NCI-H748 (cell line): Measurements from ENCODE around the gene TMLHE.
"Not testable (repeated sequence)": the region's sequence is repeated elsewhere in the genome, so short reads cannot be mapped to it uniquely, and the experiment has no call there.

Experiments
- DNase-seq: peaks from one replicate; lab custom pipeline; 2025; ENCODE audit not compliant: unreplicated experiment; lab: John Stamatoyannopoulos, UW

The TMLHE gene

GRCh38 chrX:155612312-155613224, at the start of gene TMLHE, which contains the start of gene SPRY3:
Gene TMLHE, minus strand, starts transcription at chrX:155612952. Its CDS starts 67,676 bp downstream, at chrX:155545276.
Gene SPRY3, plus strand, starts transcription at chrX:155612586.
- DNase-seq: peak; percentile 74

GRCh38 chrX:155662282-155662681, 49.5 kb upstream of the TMLHE start:
- DNase-seq: peak; percentile 18

GRCh38 chrX:155645180-155645579, 32.4 kb upstream of the TMLHE start:
- no peak for DNase-seq

- no peak for DNase-seq
Measured at GRCh38 chrX:155643240-155643639, 30.5 kb upstream of the TMLHE start.

GRCh38 chrX:155641371-155641770, 28.6 kb upstream of the TMLHE start:
- DNase-seq: peak; percentile 57

GRCh38 chrX:155637714-155638113, 25.0 kb upstream of the TMLHE start:
- no peak for DNase-seq

GRCh38 chrX:155635019-155635418, 22.3 kb upstream of the TMLHE start:
- not testable (repeated sequence) for DNase-seq

- DNase-seq: no peak
Measured at GRCh38 chrX:155632431-155633100, 19.8 kb upstream of the TMLHE start.

- DNase-seq: not testable (repeated sequence)
Measured at GRCh38 chrX:155620110-155620509, 7.4 kb upstream of the TMLHE start.

- no peak for DNase-seq
Measured at GRCh38 chrX:155615938-155616337, 3.2 kb upstream of the TMLHE start.

GRCh38 chrX:155613927-155614559, 1.3 kb upstream of the TMLHE start:
- DNase-seq: no peak

- no peak for DNase-seq
Measured at GRCh38 chrX:155611302-155611701, 1.4 kb downstream of the TMLHE start.

- DNase-seq: no peak
Measured at GRCh38 chrX:155592981-155593380, 19.8 kb downstream of the TMLHE start.

GRCh38 chrX:155592331-155592730, 20.4 kb downstream of the TMLHE start:
- DNase-seq: no peak

GRCh38 chrX:155577682-155578081, 35.1 kb downstream of the TMLHE start:
- no peak for DNase-seq

- no peak for DNase-seq
Measured at GRCh38 chrX:155563099-155563498, 49.7 kb downstream of the TMLHE start.

GRCh38 chrX:155544881-155545280, 67.9 kb downstream of the TMLHE start:
- no peak for DNase-seq

- DNase-seq: no peak
Measured at GRCh38 chrX:155535866-155536265, 76.9 kb downstream of the TMLHE start.

- no peak for DNase-seq
Measured at GRCh38 chrX:155534800-155535199, 78.0 kb downstream of the TMLHE start.

- not testable (repeated sequence) for DNase-seq
Measured at GRCh38 chrX:155527023-155527422, 85.7 kb downstream of the TMLHE start.

GRCh38 chrX:155514225-155514624, 98.5 kb downstream of the TMLHE start:
- DNase-seq: no peak

- no peak for DNase-seq
Measured at GRCh38 chrX:155505296-155505695, 107.5 kb downstream of the TMLHE start.
